ENCODE results near the gene VTN.

- TF ChIP-seq POLR2A (IDR thresholded peaks at IDR 0.05), result no peak
- TF ChIP-seq, protein P1, sequence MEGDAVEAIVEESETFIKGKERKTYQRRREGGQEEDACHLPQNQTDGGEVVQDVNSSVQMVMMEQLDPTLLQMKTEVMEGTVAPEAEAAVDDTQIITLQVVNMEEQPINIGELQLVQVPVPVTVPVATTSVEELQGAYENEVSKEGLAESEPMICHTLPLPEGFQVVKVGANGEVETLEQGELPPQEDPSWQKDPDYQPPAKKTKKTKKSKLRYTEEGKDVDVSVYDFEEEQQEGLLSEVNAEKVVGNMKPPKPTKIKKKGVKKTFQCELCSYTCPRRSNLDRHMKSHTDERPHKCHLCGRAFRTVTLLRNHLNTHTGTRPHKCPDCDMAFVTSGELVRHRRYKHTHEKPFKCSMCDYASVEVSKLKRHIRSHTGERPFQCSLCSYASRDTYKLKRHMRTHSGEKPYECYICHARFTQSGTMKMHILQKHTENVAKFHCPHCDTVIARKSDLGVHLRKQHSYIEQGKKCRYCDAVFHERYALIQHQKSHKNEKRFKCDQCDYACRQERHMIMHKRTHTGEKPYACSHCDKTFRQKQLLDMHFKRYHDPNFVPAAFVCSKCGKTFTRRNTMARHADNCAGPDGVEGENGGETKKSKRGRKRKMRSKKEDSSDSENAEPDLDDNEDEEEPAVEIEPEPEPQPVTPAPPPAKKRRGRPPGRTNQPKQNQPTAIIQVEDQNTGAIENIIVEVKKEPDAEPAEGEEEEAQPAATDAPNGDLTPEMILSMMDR (IDR thresholded peaks at IDR 0.05), result no peak
Measured at GRCh38 chr17:28370035-28370743, at the start of gene VTN.
